HG02623 (cell line): Measurements from ENCODE around the gene KCNK5.

Source experiments
- ATAC-seq: cut with Tn5 transposase; IDR thresholded peaks from one replicate; pipeline ENCODE4 v1.9.1; 2021; ENCODE audit warnings: moderate library complexity; ENCODE audit not compliant: unreplicated experiment

Gene KCNK5

DNA sequence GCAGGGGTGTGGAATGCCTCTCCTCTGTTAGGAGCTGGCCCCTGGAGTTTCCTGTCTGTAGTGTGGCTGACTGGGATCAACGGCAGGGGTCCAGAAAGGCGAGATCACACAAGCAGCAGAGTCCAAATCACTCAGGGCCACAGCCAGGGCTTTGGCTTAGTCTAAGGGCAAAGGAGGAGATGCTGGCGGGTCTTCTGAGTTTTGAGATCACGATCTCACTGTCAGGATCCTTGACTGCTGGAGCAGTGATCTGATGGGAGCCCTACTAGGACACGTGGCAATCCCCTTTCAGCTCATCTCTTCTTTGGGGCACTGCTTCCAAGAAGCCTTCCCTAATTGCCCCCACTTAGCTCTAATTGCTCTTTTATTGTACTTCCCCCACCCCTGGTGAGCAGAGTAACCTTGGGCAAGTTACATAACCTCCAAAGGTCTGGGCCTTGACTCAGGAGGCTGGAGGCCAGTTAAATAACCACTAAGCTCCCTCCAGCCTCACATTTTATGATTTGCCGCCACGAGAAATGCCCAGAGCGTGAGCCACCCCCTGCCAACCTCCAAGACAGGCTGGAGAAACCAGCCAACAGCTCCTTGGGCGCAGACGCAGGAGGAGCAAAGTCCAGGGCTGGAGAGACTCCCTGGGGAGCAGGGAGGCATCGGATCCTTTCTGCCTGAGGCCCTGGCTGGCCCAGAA lies 12.0 kb downstream of the KCNK5 start:
- ATAC-seq, result no peak

DNA sequence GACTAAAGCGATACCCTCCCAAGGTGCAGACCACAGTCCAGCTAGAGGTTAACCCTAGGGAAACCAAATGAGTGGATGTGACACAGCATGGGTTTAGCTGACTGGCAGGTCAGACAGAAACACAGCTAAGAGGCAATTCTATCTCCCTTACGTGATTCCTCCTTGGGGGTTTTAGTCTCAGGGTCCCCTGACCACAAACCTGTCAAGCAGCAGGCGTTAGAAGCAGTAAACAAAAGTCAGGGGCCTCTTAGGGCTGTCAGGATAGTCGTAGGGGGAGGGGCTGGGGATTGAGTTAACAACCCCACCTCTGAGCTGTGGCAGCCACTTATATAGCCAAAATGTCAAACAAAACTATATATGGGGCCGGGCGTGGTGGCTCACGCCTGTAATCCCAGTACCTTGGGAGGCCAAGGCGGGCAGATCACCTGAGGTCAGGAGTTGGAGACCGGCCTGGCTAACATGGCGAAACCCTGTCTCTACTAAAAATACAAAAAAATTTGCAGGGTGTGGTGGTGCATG lies 13.6 kb downstream of the KCNK5 start:
- ATAC-seq, result no peak

DNA sequence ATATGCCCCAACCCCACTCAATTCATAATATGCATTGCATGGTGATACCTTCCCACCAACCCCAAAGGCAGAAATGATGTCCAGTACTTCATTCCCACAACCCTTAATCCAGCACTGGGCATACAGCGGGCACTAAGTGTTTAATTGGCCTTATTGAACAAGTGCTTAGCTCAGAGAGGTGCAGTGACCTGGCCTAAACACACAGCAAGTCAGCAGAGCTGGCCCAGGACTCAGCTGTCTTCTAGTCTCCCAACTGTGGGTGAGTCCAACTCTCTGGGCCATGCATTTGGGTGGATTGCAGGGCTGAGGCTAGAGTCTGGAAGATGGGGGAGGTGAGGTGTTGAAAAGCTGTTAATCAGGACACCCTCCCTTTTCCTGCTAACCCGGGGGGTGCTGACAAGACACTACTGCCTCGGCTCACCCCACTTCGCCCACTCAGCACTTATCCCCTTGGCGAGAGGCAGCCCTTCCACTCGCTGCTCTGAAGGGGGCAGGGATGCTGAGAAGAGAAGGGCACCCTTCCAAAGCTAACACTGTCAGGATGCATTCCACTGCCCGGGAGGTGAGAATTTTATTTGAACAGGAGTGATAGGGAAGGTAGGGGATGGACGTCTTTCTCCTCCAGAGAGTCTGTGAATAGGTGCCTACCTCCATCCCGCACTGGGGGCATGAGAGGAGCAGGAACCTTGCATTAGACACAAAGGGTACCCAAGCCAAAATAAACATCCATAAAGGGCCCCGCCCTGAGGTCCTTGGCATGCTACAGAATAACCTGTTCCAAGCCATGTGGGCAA lies 14.2 kb downstream of the KCNK5 start:
- no peak for ATAC-seq

DNA sequence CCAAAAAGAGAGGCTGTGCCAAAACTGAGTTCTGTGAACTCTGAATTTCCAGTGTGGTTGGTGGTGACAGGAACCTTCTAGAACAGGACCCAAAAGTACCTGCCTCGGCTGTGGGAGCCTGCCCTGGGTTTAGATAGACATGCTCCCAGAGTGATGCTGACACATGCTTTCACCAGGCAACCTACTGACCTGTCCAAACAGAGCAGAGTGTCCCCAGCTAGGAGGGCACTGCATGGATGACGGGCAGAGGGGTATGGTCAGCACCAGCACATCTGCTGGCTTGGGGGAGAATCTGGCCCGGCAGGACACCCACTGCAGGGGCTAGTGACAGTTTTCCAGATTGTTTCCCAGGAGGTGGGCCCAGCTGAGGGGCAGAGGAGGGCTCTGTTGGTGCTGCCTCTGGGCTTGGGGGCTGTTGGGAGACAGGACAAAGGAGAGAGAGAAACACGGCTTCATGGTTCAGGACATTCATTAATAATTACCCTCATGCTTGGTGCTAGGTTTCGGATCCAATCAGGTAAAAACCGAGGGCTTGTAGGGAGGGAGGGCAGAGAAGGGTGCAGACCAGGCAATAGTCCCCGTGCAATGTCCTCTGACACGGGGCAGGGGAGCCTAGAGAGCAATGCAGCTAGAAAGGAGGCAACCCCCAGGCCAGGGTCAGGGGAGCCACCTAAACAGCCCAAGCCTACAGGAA lies 15.0 kb downstream of the KCNK5 start:
- ATAC-seq, result no peak

DNA sequence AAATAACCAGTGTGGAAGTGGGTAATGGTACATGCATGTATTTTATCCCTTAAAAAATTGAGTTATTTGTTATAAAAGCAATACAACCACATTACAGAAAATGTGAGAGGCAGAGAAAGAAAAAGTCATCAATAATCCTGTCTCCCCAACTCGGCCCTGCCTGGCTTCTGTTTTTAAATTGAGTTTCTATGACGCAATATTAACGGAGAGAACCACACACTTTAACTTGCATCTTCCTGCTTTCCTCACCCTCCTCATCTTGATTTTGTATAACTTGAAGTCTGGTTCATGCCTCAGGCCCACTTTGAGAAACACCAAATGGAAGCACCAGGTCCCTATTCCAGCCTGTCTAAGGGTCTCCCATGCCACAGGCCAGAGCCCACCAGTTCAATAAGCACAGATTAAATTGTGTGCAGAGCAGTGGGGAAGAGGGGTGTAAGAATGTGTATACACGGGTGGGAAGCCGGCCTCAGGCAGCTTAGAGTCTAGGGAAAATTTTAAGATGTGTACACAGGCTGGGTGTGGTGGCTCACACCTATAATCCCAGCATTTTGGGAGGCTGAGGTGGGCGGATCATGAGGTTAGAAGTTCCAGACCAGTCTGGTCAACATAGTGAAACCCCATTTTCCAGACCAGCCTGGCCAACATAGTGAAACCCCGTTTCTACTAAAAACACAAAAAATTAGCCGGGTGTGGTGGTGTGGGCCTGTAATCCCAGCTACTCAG lies 15.9 kb downstream of the KCNK5 start:
- ATAC-seq, result no peak

DNA sequence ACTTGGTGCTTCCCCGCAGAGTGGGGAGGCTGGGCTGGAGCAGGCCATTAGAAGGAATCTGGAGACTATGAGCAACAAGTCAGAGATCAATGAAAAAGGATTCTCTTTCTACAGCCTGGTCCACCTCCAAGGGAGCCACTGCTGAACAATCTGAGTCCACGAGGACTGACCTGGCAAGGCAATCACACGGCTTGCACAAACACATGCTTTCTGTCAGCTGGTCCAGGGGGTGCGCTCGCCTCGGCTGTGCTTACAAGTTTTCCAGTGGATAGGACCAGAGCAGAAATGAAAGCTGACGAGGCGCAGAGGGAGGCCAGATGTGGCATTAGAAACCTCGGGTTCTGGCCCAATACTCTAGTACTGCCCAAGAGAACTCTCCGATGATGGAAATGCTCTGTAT lies 18.1 kb downstream of the KCNK5 start:
- no peak for ATAC-seq

DNA sequence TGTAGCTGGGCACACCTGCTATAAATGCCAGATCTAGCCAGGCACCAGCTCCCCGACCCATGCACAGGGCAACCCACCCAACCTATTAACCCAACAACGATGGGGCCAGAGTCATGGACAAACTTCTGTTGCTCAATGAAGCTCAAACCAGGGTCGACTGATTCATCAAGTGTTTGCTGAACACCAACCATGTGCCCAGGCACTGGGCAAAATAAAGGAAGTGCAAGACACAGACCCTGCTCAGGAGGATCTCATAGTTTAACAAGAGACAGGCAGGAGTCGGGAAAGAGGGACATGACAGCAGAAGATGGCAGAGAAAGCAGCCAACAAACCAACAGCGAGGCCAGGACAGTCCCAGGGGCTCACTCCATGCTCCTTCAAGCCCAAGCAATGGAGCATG lies 18.8 kb downstream of the KCNK5 start:
- ATAC-seq, result no peak

DNA sequence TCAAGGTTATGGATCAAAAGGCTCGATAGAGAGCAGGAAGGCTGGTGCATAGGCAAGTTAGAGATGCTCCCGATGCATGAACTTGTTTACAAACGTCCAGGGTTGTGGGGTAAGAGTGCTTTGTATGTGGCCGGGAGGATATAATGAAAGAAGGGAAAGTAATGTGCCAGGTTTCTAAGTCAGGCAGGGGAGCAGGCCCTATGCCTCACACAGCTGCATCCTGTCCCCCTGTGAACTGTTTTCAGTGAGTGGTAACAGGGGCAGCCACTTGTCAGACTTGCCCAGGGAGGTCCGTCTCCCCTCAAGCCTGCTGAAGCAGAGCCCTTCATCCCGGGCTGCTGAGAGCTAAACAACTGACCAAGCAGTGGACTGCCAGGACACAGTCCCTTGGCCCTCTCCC lies 19.4 kb downstream of the KCNK5 start:
- no peak for ATAC-seq

DNA sequence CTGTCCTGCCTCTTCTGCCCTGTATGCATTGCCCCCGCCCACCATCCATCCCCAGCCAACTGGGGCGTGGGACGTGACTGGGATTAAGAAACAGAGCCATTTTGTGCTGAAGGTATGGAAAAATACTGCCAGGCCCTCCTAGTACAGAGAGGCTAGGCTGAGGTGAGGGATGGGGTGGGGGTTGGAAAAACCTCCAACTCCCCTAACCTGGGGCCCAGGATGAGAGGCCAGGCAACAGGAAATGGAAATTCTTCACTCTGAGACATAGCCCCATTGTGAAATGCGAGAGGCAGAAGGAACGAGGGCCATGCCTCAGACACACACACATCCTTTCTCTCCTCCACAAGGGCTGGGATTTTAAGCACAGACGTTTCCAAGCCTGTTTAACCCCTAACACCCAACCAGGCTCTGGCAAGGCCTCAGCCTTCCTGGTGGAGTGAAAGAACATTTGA lies 19.9 kb downstream of the KCNK5 start:
- ATAC-seq, result no peak

DNA sequence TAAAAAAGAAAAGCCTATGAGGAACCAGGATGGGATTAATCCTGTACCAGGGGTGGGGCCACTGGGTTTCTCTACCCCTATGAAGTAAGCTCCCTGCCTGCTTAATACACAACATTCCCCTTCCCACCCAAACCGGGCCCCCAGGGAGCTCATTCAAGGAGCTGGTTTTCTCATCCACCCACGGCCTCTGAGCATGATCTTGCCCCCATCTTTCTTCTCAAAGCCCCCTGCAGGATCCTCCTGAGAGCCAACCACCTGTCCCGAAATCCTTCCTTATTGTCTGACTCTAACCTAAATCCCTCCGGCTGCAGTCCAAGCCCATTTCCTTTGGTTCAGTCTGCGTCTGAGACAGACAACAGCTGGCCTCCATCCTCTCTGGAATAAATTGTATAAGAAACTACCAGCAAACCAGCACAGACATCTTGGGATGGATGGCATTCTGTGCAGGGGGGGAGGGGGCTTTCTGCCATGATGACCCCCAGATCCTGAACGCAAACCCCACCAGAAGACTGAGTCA lies 21.0 kb downstream of the KCNK5 start:
- ATAC-seq, result no peak

DNA sequence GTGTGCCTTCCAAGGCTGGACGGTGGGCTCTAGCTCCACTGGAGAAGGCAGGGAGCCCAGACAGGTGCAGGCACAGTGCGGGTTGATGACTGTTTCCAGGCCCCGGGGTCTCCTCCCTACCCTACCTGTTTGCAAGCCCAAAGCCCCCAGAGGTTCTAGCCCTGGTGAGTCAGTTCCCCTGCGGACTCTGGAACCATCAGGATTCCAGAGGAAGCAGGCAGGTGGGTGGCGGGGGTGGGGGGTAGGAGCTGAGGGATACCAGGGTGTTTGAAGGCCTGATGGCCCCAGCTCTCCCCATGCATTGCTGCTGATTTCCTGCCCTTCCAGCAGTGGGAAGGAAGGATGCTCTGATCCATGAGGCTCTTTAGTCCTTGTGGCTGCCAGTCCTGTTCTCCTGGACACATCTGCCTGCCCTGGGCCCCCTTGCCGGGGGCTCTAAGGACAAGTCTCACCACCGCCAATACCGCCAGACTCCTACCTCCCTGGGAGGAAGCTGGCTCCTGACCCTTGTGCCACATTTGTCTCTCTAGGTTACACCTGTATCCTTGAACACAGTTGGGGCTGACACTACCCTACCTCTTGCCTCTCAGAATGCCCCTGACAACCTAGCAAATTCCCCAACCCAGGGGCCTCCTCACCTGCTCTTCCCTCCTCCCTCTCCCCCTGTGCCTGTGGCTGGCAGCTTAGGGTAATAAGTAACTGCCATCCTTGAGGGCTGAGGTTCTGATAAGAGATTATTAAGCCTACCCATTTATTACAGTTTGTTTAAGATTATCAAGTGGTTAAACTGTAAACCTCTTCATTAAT lies 21.7 kb downstream of the KCNK5 start:
- no peak for ATAC-seq

DNA sequence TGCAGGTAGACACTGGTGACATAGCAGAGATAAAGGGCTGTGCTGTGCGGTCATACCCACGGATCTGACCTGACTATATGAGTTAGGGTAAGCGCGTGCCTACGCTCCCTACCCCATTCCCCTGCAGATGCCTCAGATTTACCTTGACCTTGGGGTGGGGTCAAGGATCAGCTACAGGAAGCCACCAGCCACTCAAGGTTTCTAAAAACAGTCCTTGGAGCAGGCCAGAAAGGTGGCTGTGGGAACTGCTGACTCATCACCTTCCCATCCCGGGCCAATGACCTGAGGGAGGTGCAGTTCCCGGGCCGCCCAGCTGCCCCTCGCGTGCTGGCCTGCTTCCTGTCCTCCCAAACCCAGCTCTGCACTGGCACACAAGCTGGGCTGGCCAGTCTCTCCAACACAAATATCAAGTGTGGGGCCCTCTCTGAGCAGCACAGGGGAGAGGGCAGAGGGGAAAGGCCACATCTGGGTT lies 23.0 kb downstream of the KCNK5 start:
- ATAC-seq, result no peak

DNA sequence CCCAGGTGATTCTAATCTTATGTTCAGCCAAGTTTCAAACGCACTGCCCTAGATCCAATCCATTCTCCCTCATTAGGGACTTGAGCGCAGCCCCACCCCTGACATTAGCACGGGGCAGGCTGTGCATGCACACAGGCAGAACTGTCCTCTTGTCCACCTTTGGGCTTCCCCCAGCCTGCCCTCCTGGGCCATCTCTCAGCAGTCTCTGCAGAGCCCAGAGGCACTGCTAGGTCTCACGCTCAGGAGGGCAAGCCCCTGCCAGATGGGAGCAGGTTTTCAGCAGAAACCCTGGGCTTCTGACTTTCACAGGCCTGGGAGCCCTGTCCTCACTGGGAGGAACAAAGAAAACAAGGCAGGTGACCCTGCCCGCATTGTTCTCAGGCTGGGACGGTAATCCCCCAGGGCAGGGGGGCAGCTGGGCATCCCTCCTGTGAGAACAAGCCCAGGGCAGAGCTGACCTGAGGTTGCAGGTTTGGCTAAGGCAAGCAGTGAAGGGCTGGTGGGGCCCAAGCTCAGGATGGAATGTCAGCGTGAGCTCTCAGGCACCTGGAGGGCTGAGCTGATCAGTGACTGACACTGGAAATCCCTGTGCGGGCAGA lies 24.5 kb downstream of the KCNK5 start:
- ATAC-seq, result no peak

DNA sequence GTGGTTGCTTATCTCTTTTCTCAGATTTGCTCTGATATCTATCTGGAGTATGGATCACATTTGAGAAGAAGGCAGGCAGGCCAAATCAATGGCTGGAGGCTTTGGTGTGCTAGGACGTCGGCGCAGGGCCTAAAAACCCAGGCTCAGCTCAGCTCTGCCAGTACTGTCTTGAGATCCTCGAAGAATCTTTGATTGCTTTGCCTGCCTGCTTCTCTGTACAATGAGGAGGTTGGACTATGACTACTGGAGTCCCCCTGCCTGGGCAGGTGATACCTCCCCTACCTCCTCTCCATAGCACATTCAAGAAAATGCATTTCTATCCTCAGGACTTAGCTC lies 25.1 kb downstream of the KCNK5 start:
- ATAC-seq, result no peak

DNA sequence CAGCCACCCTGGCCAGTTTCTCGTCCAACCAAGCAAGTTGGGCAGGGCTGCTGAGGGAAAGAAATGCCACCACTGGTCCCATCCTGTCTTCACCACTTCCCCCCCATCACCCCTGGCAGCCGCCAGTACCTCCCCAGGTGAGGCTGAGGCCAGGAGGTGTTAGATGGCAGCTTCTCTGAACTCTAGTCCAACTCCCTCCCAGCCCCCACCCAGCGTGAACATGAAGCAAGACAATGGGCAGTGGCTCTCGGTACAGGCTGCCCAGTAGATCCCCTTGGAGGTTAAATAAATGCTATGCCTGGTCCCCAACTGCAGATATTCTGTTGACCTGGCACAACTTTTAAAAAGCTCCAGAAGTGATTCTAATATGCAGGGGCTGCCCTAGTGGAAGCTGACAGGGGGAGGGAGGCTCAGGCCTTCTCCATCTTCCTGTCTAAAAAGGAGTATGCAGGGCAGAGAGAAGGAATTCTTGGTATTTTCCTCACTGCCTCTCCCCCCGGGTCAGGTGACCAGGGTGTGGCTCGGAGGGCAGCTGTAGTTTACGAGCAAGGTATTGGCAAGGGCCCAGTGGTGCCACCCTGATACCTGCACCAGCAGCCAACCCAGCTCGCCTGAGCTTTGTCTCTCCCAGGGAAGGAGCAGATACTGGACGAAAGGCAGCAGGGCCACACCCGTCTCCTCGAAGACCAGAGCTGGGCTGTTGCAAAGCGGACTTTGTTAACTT lies 25.7 kb downstream of the KCNK5 start:
- no peak for ATAC-seq

DNA sequence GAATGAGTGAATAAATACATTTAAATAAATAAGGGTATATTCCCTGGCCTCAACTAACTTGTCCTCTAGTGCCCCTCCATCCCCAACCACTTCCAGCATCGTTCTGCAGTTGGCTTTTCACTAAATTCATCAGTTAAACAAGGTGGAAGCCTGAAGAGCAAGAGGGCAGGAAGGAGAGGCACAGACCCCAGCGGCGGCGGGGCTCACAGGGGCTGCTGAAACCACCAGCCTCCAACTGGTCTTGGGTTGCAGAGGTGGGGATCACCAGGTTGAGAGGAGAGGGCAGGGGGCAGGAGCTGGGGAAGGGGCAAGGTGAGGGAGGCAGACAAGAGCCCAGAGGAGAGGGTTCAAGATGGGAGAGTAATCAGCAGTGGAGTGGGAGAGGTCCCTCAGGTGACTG lies 27.1 kb downstream of the KCNK5 start:
- no peak for ATAC-seq

DNA sequence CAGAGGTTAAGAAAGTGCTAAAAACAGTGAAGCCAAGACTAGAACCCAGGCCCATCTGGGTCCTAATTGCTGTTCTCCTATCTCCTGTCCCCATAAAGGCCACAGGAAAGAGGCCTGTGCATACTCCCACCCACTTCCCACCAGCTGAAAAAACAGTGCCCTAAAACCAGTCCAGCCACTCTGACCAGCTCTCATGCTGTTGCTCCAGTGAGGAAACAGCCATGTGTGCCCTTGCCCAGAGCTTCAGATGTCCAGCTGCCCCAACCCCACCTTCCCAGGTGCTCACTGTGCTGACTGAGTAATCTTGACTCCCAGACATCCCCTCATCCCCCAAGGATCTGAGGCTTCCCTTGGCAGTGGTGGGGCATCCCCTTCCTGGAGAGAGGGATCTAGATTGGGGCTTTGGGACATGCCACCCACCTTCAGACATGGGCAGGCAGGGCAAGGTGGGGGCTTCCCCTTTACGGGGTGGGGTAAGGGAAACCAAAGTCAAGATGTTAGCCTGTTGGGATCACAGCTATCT lies 28.7 kb downstream of the KCNK5 start:
- no peak for ATAC-seq

DNA sequence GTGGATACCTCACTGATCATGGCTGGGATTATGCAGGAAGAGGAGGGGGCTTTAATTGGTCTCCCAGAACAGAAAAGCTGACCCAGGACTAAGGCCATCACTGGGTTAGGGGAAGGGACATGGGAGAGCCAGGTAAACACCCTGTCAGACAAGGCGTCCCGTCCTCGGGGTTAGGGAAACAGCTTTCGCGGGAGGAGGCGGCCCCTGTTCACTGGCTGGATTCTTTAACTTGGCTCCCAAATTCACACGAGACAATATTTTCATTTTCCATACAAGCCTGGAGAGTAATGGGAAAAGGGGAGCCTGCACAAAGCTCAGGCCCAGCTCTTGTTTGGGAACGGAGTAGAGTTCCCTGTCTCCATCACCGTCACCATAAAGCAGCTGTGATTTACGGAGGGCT lies 29.3 kb downstream of the KCNK5 start:
- no peak for ATAC-seq
